A549 (cell line): ENCODE results near the gene RBM4B.

Experiments used
- EP300 ChIP-seq, 2 experiments: fragments of >200 bp; sonication (Bioruptor Twin); formaldehyde crosslinking; IDR thresholded peaks; 2 replicates in 1 of 2; 3 replicates in 1 of 2; pipeline ENCODE4 v1.6.1; 2016 to 2017
- FOSL2 ChIP-seq, 2 experiments: fragments of 450-650 bp in 1 of 2; fragments of >200 bp in 1 of 2; sonication (Bioruptor Twin) in 1 of 2; formaldehyde crosslinking; IDR thresholded peaks; 2 replicates each; pipeline versions ENCODE4 v1.5.0 to v1.6.1; 2016 to 2020; ENCODE audit warnings: mild to moderate bottlenecking in 1 of 2, moderate library complexity in 1 of 2
- KDM5A ChIP-seq: fragments of 200-600 bp; sonication (generic); IDR thresholded peaks from 2 replicates; pipeline ENCODE4 v1.6.1; 2016; ENCODE audit warnings: antibody characterized with exemption, mild to moderate bottlenecking
- REST ChIP-seq: fragments of 200-600 bp; sonication (generic); IDR thresholded peaks from 2 replicates; pipeline ENCODE4 v1.6.1; 2016; ENCODE audit warnings: antibody characterized with exemption, mild to moderate bottlenecking, moderate library complexity
- USF2 ChIP-seq: fragments of 450-650 bp; IDR thresholded peaks from 2 replicates; pipeline ENCODE4 v1.6.1; 2014; ENCODE audit warnings: antibody characterized with exemption
- TF ChIP-seq, protein P1 (sequence below): fragments of >200 bp; sonication (Bioruptor Twin); formaldehyde crosslinking; IDR thresholded peaks from 3 replicates; pipeline ENCODE4 v1.5.1; 2016

DNA sequence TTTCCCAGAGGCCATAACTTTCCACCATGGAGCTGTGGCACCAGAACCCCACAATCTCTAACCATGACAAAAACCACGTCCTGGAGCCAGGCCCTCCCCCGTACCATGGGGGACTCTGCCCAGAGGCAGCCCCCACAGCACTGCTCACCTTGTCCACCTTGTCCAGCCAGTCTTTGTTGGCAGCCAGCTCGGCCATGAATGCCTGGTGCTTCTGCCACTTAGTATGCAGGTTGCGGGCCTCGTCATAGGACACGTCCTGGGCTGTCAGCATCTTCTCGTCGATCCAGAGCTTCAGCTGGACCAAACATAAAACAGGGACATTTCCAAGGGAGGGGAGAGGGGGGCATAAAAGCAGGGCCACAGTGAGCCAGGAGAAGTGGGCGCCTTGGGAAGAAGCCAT, 20.8 kb upstream of the RBM4B start:
- no peak for TF ChIP-seq KDM5A
- TF ChIP-seq, protein P1, sequence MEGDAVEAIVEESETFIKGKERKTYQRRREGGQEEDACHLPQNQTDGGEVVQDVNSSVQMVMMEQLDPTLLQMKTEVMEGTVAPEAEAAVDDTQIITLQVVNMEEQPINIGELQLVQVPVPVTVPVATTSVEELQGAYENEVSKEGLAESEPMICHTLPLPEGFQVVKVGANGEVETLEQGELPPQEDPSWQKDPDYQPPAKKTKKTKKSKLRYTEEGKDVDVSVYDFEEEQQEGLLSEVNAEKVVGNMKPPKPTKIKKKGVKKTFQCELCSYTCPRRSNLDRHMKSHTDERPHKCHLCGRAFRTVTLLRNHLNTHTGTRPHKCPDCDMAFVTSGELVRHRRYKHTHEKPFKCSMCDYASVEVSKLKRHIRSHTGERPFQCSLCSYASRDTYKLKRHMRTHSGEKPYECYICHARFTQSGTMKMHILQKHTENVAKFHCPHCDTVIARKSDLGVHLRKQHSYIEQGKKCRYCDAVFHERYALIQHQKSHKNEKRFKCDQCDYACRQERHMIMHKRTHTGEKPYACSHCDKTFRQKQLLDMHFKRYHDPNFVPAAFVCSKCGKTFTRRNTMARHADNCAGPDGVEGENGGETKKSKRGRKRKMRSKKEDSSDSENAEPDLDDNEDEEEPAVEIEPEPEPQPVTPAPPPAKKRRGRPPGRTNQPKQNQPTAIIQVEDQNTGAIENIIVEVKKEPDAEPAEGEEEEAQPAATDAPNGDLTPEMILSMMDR: no peak
- TF ChIP-seq FOSL2 (IDR thresholded peaks at IDR 0.05): no peak
- TF ChIP-seq FOSL2 (CRISPR knock-in tag; IDR thresholded peaks at IDR 0.05): no peak
- no peak for TF ChIP-seq EP300 (IDR thresholded peaks at IDR 0.05)
- no peak for TF ChIP-seq USF2
- no peak for TF ChIP-seq REST
